Omental fat pad (tissue), 4 donors: ENCODE results near the gene KCNT1. TPM values are rescaled to one million over a fixed set of nuclear protein-coding genes. Genes with fewer than 3 reads are reported as not detected.

Experiments used
- ATAC-seq: fragments of 150-250 bp; one replicate; pipeline ENCODE4 v1.9.1; 2016; ENCODE audit warnings: mild to moderate bottlenecking, moderate library complexity; ENCODE audit not compliant: low FRiP score
- DNase-seq: peaks from one replicate; pipeline ENCODE4 v3.0.0-alpha.2; 2019; ENCODE audit warnings: low spot score
- total RNA-seq, 4 donors: library from RNA; depleted of rRNA; stranded (reverse); fragments of >200 nt; gene quantifications; one replicate each; pipeline ENCODE4 v1.1.0, GENCODE V29; 2016
- TF ChIP-seq, protein P1 (sequence below), 3 donors: fragments of 450-650 bp; IDR thresholded peaks; one replicate each; pipeline ENCODE4 v1.5.1; 2016 to 2017; ENCODE audit warnings: antibody characterized with exemption in 3 of 3, mild to moderate bottlenecking in 3 of 3, moderate library complexity in 2 of 3

Gene KCNT1
- total RNA-seq, 4 donors from 2014 or later = 0.24 to 0.95 TPM; not detected in 2

DNA sequence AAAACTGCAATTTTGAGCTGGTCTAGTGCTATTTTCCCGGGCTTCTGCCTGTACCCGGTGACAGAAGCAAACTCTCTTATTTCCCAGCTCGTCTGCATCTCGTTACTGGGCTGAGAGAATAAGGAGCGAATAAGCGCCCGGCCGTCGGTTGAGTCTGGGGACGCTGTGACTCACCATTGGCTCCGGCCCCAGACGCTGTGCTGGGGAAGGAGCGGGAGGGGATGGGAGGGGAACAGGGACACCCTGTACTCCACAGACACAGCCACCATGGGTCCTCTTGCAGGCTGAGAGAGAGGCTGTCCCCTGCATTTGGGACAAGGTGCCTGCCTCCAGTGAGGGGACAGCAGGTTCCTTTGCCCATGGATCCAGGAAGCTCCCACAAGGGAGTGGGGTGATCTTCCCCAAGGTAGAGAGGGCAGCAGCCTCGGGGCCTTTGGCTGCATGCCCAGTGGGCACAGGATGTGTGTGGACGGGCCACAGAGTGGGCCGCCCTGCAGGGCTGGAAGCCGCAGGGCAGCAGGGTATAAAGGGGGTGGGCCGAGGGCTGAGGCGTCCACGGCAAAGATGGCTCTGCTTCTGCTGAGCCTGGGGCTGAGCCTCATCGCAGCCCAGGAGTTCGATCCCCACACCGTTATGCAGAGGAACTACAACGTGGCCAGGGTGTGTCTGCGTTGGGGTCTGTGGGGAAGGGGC, 39.1 kb upstream of the KCNT1 start, which contains the start of gene LCN9:
Gene LCN9, plus strand, starts transcription at position 552 of the 693 bp plus-strand sequence. Its CDS starts 13 bp downstream, at position 565.
- TF ChIP-seq, protein P1, sequence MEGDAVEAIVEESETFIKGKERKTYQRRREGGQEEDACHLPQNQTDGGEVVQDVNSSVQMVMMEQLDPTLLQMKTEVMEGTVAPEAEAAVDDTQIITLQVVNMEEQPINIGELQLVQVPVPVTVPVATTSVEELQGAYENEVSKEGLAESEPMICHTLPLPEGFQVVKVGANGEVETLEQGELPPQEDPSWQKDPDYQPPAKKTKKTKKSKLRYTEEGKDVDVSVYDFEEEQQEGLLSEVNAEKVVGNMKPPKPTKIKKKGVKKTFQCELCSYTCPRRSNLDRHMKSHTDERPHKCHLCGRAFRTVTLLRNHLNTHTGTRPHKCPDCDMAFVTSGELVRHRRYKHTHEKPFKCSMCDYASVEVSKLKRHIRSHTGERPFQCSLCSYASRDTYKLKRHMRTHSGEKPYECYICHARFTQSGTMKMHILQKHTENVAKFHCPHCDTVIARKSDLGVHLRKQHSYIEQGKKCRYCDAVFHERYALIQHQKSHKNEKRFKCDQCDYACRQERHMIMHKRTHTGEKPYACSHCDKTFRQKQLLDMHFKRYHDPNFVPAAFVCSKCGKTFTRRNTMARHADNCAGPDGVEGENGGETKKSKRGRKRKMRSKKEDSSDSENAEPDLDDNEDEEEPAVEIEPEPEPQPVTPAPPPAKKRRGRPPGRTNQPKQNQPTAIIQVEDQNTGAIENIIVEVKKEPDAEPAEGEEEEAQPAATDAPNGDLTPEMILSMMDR (IDR thresholded peaks at IDR 0.05) = no peak
- ATAC-seq (no peak), DNase-seq (no peak)

DNA sequence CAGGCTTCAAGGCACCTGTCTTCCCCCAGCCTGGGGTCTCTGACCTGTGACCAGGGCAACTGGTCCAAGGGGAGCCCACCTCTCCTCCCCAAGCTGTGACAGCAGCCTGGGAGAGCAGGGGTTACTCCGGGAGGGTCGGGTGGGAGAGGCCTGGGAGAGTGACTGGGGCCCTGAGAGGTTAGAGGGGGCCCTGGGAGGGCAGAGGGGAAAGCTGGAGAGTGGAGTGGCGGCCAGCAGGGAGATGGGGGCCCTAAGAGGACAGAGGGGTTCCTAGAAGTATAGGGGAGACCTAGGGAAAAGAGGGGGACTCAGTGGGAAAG, 38.6 kb upstream of the KCNT1 start:
- ATAC-seq (no peak), DNase-seq (no peak)
- TF ChIP-seq, protein P1 (IDR thresholded peaks at IDR 0.05) = no peak

DNA sequence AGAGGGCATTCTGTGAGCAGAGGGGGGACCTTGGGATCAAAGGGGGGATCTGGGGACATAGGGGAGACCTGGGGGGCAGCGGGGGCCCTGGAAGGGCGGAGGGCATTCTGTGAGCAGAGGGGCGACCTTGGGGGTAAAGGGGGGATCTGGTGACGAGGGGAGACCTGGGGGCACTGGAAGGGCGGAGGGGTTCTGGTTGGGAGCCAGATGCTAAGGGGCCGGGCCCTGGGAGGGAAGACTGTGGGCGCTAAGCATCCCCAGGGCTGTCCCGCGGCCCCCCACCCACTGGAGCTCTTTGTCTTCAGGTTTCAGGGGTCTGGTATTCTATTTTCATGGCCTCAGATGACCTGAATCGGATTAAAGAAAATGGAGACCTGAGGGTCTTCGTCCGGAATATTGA, 38.1 kb upstream of the KCNT1 start:
- TF ChIP-seq, protein P1 (IDR thresholded peaks at IDR 0.05) = no peak
- DNase-seq (no peak), ATAC-seq (no peak)

DNA sequence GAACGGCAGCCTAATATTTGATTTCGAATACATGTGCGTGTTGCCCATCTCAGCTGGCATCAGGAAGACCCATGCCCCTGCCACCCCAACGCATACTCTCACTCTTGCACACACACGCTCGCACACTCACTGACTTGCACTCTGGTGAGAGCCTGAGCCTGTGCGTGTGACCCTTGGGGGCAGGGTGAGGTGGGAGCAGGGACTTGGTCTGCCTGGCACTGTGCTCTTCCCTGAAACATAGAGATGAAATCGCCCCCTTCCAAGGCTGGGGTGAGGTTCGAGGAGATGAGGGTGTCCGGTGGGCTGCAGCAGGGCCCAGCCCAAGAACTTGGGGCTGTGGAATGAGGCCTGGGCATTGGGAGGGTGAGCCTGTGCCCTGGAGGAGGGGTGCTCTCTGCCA, 37.7 kb upstream of the KCNT1 start:
- no peak for ATAC-seq

DNA sequence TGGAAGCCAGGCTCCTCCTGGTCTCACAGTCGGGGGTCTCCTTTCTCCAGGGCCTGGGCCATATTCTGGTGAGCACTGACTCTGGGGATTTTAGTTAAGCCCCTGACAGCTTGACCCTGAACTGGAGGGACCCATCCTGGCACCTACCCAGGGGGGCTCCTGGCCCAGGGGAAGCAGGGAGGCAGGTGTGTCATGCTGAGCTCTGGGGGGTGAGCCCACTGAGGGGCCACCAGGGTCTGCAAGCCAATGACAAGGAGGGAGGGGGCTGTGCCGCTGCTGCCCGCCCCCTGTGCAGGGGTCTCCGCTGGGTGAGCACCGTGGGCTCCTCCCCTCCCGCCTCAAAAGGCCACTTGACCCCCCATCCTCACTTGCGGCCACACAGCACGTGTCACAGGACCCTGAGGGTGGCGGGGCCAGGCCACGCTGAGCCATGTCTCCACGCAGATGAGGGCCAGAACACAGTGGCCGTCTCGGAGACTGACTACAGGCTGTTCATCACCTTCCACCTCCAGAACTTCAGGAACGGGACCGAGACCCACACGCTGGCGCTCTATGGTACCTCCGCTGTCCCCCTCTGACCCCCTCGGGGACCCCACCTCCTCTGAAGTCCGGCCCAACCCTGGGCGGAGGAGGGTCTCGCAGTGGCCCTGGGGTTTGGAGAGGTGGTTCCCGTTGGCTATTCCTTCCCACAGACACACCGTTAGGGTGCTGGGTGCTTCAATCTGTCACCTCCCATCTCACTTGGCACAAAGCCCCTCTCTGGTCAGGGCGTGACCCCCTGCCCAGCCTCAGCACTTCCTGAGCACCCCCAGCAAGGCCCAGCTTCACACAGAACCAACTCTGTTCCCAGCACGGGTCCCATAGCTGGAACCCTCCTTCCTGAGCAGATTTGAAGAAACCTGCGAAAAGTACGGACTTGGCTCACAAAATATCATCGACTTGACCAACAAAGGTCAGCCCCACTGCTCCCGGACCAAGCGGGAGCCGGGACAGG, 36.9 kb upstream of the KCNT1 start:
- TF ChIP-seq, protein P1 (IDR thresholded peaks at IDR 0.05) = no peak
- DNase-seq = no peak
- no peak for ATAC-seq

More for the DNA sequence above, 37.7 kb upstream of the KCNT1 start:
- DNase-seq = no peak
- TF ChIP-seq, protein P1 (IDR thresholded peaks at IDR 0.05) = no peak

DNA sequence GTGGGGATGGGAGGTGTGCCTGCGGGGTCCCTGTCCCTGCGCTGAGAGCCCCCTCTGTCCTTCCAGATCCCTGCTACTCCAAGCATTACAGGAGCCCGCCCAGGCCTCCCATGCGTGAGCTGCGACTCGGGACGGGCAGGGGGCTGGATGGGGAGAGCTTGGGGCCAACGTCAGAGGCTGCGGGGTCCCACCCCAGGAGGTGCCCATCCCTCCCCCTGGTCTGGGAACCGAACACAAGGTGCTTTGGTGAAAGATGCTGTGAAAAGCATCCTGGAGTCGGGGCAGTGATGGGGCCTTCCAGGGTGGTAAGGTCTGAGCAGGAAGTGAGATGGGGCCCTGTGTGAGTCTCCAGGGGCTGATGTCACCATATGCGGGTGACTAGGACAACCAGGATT, 36.2 kb upstream of the KCNT1 start:
- ATAC-seq = no peak
- TF ChIP-seq, protein P1 (IDR thresholded peaks at IDR 0.05) = no peak
- no peak for DNase-seq
